HL-60/S4 treated with retinoic acid at 250 ng/mL for 4 days and 3 days (cell line): ENCODE results near the gene GRIA2.

ENCODE experiments used
- in situ Hi-C: fragments of 300-500 bp; cut with MboI; formaldehyde crosslinking; loops from 2 replicates; pipeline ENCODE4 v1.7.0; 2022; ENCODE audit warnings: low sequenced_read_pairs

The GRIA2 gene

GRCh38 chr4:157358851-157359250, 138.3 kb downstream of the GRIA2 start:
- in situ Hi-C loops: no loop called here

- in situ Hi-C loops: no loop called here
Measured at GRCh38 chr4:157363360-157363759, 142.8 kb downstream of the GRIA2 start.

- in situ Hi-C loops: no loop called here
Measured at GRCh38 chr4:157372154-157372553, 151.6 kb downstream of the GRIA2 start.

GRCh38 chr4:157372567-157372966, 152.0 kb downstream of the GRIA2 start:
- in situ Hi-C loops: no loop called here

- in situ Hi-C loops: no loop called here
Measured at GRCh38 chr4:157389741-157390140, 169.2 kb downstream of the GRIA2 start.

GRCh38 chr4:157405070-157405469, 184.5 kb downstream of the GRIA2 start:
- in situ Hi-C loops: no loop called here
